Stimulated activated CD4-positive, alpha-beta T cell treated with anti-CD3 and anti-CD28 coated beads, Interleukin-2, amount 100 ng/mL, for 24 hours (primary cell): ENCODE results near the gene GJD2.

Experiments used
- DNase-seq, 2 donors: peaks; one replicate each; pipeline ENCODE4 v3.0.0-alpha.2; 2020

The GJD2 gene

GRCh38 chr15:34772312-34772711 lies 17.5 kb upstream of the GJD2 start:
- DNase-seq = no peak

GRCh38 chr15:34769711-34770110 lies 14.9 kb upstream of the GJD2 start:
- no peak for DNase-seq

DNA sequence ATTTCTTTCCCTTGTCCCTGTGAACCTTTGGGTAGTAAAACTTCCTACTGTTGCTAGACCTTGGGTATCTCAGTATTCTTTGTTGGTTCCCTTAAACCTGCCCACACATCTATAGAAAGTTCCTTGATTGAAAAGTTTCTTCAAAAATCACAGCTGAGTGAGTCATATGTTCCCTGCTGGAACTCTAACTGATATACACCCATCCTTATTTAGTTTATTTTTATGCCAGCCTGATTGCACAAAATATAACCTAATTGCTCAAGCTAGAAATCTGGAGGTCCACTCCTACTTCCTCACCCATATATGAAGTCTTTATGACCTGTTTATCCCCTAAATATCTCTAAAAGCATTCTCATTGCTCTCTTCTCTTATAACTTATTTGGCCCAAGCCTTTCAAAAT lies 13.7 kb upstream of the GJD2 start:
- no peak for DNase-seq

DNA sequence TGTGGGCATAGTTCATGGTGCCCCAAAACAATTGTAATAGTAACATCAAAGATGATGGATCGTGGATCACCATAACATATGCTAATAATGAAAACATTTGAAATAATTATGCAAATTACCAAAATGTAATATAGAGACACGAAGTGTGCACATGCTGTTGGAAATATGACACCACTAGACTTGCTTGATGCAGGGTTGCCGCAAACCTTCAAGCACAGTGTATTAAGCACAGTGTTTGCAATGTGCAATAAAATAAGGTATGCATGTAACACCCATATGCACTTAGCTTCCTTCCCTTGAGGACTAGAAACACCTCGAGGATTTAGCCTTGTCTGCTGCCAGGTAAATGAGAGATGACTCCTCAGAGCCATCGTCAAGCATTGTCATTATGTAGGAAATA lies 10.9 kb upstream of the GJD2 start:
- no peak for DNase-seq

DNA sequence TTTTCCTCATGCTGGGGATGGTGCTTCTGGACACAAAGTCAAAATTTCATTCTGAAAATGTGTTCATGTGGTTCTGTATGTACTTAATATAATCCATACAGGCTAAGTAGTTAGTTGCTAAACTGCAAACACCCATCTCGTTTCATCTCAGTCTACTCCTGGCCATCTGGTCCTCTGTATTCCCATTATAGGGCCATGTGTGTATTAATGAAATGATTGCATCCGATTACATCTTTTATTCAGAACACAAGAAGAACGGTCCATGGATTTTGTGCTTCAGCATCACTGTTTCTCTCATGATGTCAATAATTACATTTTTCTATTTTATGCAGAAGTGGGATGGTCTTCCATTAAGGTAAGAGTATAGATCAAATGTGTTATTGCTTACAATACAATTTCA lies 6.1 kb upstream of the GJD2 start:
- DNase-seq = no peak

- DNase-seq = no peak
These were observed 5.2 kb upstream of the GJD2 start for GRCh38 chr15:34759992-34760391.

DNA sequence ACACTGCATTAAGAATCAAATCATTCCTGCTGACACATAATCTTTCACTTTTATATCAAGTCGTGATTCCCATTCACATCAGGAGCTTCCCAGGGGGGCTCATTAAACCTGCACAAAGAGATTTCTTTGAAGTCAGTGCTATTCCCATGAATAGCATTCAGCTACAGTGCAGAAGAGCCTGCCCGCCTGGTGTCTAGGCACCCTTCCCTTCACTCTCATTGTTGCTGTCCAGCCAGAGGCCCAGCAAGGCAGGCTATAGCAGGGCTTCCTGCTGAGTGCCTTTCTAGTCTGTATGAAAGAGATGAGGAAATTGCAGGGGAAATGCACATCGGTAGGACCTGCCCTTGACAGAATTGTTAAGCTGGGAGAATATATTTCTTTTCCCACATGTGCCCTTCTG lies 4.5 kb upstream of the GJD2 start:
- no peak for DNase-seq

GRCh38 chr15:34757262-34757661 lies 2.5 kb upstream of the GJD2 start:
- DNase-seq = no peak

DNA sequence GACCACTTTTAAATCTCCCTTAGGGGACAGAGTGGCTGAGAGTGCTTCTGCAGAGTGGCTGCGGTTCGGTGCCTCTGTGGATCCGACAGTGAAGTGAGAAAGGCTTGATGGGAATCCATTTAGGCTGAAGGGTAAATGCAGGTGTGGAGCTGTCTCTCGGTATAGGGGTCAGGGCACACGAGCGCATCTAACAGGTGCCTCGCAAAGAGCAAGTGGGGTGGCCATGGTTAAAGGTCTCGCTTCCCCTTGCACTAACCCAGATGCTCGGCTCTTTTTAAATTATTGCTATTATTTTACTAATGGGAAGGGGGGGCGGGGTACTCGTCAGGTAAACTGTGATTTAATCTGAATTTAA lies 598 bp upstream of the GJD2 start:
- DNase-seq = no peak

GRCh38 chr15:34754171-34754601 lies 612 bp downstream of the GJD2 start:
- no peak for DNase-seq

- no peak for DNase-seq
These were observed 1.4 kb downstream of the GJD2 start for GRCh38 chr15:34753236-34753894.

DNA sequence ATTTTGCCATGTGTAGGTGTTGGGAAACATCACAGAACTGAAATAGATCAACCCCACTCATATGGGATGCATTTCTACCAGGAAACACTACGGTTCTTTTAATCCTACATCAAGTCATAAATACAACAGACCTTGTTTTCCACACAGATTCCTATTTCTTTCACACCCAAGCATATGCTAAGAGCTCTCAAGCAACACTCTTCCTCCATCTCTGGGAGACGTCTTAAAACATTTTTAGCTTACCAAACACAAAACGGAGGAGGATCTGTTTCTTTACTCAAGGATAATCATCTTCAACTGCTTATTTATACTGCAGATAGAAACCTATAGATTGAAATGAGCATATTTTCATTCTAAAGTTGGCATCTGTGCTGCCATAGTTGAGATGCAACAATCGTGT lies 5.1 kb downstream of the GJD2 start:
- DNase-seq = no peak

GRCh38 chr15:34739346-34739745 lies 15.5 kb downstream of the GJD2 start:
- no peak for DNase-seq

DNA sequence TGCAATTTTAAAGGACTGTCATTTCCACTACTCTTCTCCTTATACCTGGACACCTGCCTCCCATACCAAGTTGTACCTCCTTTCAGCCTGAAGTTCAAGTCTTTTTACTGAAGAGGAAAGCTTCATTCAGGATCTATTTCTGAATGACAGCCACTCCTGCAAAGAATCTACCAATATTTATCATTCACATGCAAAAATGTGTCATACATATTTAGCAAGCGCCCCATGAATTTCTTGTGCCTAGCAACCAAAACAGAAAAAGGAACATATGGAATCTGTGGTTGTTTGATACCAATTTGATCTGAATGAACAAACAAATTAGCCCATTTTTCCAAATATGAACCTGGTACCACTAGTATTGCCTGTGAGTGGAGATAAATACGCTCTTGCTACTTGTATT lies 16.8 kb downstream of the GJD2 start:
- no peak for DNase-seq

GRCh38 chr15:34737477-34737876 lies 17.3 kb downstream of the GJD2 start:
- DNase-seq = no peak

DNA sequence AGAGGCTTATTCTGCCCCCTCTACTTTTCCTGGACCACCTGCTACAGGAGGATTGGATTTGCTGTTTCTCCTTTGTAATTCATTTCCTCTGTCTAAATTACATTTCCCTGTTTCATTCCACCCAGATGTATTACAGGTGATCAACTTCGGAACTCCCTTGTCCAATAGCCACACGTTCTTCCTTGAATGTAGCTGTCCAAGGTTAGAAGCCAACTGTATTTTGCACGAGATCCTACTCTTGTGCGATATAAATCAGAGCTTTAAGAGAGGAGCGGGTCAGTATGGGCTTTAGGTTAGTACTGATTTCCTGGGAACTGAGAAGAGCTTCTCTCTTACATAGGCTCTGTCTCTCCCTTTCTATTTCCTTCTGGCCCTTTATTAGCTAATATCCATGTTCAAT lies 20.5 kb downstream of the GJD2 start:
- no peak for DNase-seq

DNA sequence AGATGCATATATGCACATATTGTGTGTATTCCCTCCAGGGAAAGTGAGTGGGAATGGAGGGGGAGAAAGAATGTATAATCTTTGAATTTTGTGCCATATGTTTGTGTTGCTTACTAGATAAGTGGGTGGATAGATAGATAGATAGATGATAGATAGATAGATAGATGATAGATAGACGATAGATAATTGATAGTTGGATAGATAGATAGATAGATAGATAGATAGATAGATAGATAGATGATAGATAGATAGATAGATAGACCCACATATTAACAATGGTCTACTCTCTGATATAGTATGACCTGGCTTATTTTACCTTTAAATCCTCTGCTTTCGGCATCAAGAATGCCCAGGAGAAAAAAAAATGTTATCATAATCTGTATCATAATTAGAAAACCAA lies 21.2 kb downstream of the GJD2 start:
- no peak for DNase-seq

DNA sequence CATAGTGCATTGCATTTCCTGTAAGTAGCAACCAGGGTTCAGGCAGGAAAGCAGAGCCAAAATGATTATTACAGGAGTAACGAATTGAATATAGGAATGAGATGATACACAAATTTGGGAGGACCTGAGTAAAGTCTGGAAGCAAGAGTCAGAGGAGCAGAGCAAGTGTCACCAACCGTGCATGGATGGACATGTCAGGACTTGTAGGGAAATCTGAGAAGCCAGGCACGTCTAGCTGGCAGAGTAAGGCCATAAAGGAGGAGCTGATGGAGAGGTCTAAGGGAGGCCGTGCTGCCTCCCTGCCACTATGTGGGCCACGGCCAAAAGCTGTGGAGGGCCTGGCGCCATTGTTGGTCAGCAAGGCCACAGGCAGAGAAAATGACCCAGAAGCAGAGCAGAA lies 22.4 kb downstream of the GJD2 start:
- DNase-seq = no peak

DNA sequence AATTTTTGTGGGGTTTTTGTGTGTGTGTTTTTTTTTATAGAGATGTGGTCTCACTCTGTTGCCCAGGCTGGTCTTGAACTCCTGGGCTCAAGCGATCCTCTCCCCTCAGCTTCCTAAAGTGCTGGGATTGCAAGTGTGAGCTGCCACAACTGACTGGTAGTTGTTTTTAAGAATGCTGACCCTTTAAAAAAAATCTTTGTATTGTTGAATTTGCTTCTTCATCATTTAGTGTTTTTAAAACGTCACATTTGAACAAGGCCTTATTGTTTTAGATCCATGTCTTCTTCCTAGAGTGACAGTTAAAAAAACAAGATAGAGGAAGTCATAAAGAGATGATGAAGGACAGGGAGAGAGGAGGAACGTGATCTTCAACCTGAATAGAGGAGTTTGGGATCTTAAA lies 24.1 kb downstream of the GJD2 start:
- DNase-seq = no peak

DNA sequence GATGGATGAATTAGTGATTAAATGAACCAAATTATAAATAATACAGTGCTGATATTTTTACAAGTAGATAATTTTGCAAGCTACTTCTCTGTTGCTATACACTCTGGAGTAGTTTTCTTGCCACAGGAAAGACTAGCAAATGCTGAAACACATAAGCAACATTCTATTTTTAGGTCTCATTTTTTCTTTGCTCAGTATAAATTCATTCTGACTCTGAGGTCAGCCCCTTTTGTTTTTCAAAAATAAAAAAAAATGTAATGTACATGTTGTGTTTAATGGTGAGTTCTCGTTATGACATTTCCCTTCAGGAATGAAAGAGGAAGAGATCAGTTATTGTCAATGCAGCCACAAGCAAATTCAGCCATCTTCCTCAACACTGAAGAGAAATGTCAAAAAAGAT lies 24.9 kb downstream of the GJD2 start:
- no peak for DNase-seq

- DNase-seq = no peak
These were observed 25.7 kb downstream of the GJD2 start for GRCh38 chr15:34729056-34729455.

DNA sequence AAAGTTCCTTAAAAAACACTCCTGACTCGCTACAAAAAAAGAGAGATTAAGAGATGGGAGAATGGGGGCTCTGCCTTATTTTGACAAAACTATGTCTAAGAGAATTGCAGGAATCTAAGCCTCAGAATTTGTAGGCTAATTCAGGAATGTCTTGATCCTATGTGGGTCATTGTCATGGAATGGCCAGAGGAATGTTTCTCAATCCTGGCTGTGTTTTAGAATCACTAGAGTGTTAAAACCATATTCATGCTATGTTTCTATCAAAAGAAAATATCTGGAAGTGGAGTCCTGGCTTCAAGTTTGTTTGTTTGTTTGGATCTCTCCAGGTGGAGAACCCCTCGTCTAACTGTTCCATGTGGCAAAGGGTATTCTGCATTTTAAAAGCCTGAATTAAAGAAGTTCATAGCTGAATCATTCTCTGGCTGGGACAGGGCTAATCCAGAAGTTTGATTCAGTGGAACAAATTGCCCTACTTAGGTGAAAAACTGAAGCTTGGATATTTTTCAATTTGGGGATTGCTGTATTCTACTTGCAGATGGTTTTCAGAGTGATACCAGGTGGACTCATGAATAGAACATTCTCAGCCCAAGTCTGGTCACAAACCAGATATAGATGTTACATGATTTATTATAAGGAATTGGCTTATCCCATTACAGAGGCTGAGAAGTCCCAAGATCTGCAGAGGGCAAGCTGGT lies 28.2 kb downstream of the GJD2 start:
- DNase-seq = no peak

GRCh38 chr15:34725556-34725955 lies 29.2 kb downstream of the GJD2 start:
- no peak for DNase-seq

GRCh38 chr15:34724481-34724880 lies 30.3 kb downstream of the GJD2 start:
- DNase-seq = no peak

DNA sequence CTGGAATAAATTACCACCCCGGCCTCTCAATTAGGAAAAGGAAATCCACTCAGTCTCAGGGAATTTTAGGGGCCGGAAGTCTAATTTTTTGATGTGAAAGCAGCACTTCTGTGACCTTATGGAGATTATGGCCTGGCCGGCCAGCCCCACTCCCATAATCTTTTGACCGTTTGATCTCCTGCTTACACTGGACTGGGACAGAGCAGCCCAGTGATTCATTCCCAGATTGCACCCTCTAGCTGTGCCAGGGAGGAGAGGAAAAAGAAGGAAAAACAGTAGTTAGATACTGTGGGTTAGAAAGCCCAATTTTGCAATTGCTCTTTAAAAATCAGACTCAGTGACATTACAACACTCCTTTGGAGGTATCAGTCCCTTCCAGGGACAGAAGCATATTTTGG lies 32.4 kb downstream of the GJD2 start:
- DNase-seq = no peak
